Activated CD4-positive, alpha-beta T cell treated with anti-CD3 and anti-CD28 coated beads, Interleukin-2, amount 10 ng/mL, durations not matched to agents 7 days and 5 days (primary cell): Measurements from ENCODE around the gene YWHAQ. TPM values are rescaled to one million over a fixed set of nuclear protein-coding genes. Genes with fewer than 3 reads are reported as not detected.

Experiments
- CTCF ChIA-PET: fragments of 350-600 bp; sonication (Branson Sonifier 250); formaldehyde crosslinking; loops from one replicate; lab custom pipeline; 2021; ENCODE audit warnings: antibody characterized with exemption; lab: Charles Lee
- POLR2A ChIA-PET: fragments of 350-600 bp; sonication (Branson Sonifier 250); formaldehyde crosslinking; loops from one replicate; lab custom pipeline; 2021; ENCODE audit warnings: antibody characterized with exemption; lab: Charles Lee
- DNase-seq: peaks from one replicate; pipeline ENCODE4 v3.0.0-alpha.2; 2020
- H3K27ac Mint-ChIP-seq: one replicate; pipeline ENCODE4 v1.8.0; 2021; ENCODE audit warnings: mild to moderate bottlenecking, moderate library complexity, mixed read lengths
- H3K27me3 Mint-ChIP-seq: one replicate; pipeline ENCODE4 v1.8.0; 2021; ENCODE audit warnings: mixed read lengths
- H3K36me3 Mint-ChIP-seq: one replicate; pipeline ENCODE4 v1.8.0; 2021; ENCODE audit warnings: low read depth, mixed read lengths
- H3K4me1 Mint-ChIP-seq: one replicate; pipeline ENCODE4 v1.8.0; 2021; ENCODE audit warnings: mixed read lengths
- H3K4me3 Mint-ChIP-seq: one replicate; pipeline ENCODE4 v1.8.0; 2021; ENCODE audit warnings: mild to moderate bottlenecking, moderate library complexity, mixed read lengths
- H3K9me3 Mint-ChIP-seq: one replicate; pipeline ENCODE4 v1.8.0; 2021; ENCODE audit warnings: mixed read lengths
- total RNA-seq, 2 experiments: library from RNA; stranded (reverse); gene quantifications; one replicate each; pipeline ENCODE4 v1.2.3, GENCODE V29; 2021

YWHAQ gene
- total RNA-seq, 2 experiments from 2014 or later, result 308 to 322 TPM

- CTCF ChIA-PET, result interaction anchor here (1.3 to 1.7 kb wide), 2 partner anchors 18 to 163 kb away, joined by 3 to 5 read pairs; partner anchors contain the start of gene ADAM17
- DNase-seq, result no peak
- H3K4me1 Mint-ChIP-seq, result peaks cover 8% of the 10 kb centered on the region
- H3K9me3 Mint-ChIP-seq, result no peaks in the 10 kb centered on the region
- H3K4me3 Mint-ChIP-seq, result no peak overlapping the region
- POLR2A ChIA-PET, result interaction anchor here (0.6 kb wide), 1 partner anchor 19 kb away, joined by 3 read pairs; the partner anchor contains the start of gene ADAM17
- H3K27ac Mint-ChIP-seq, result peak overlapping the region; percentile 14
- H3K27me3 Mint-ChIP-seq, result no peaks in the 10 kb centered on the region
- no peaks in the 10 kb centered on the region for H3K36me3 Mint-ChIP-seq
These were observed 56.5 kb downstream of the YWHAQ start for GRCh38 chr2:9574331-9574730.

- ChIA-PET CTCF (interaction anchor here (1.3 to 1.7 kb wide), 2 partner anchors 18 to 163 kb away, joined by 3 to 5 read pairs; partner anchors contain the start of gene ADAM17), POLR2A (interaction anchor here (0.6 kb wide), 1 partner anchor 18 kb away, joined by 3 read pairs; the partner anchor contains the start of gene ADAM17)
- Mint-ChIP-seq H3K27me3 (no peaks in the 10 kb centered on the region), H3K36me3 (no peaks in the 10 kb centered on the region), H3K27ac (no peak overlapping the region), H3K4me1 (peaks cover 8% of the 10 kb centered on the region), H3K9me3 (no peaks in the 10 kb centered on the region), H3K4me3 (no peak overlapping the region)
- no peak for DNase-seq
These were observed 57.0 kb downstream of the YWHAQ start for GRCh38 chr2:9573840-9574239.

GRCh38 chr2:9573013-9573720 lies 57.6 kb downstream of the YWHAQ start:
- Mint-ChIP-seq H3K27me3 (no peaks in the 10 kb centered on the region), H3K4me3 (no peak overlapping the region), H3K4me1 (peaks cover 8% of the 10 kb centered on the region), H3K9me3 (no peaks in the 10 kb centered on the region), H3K27ac (no peak overlapping the region), H3K36me3 (no peaks in the 10 kb centered on the region)
- ChIA-PET POLR2A (no interaction called here), CTCF (interaction anchor here (1.3 to 1.7 kb wide), 2 partner anchors 17 to 164 kb away, joined by 3 to 5 read pairs; partner anchors contain the start of gene ADAM17)
- DNase-seq, result no peak

- CTCF ChIA-PET, result interaction anchor here (0.7 to 1.9 kb wide), 4 partner anchors 11 to 1563 kb away, joined by 3 to 6 read pairs (median 4); a partner anchor contains a TSS
- POLR2A ChIA-PET, result no interaction called here
- no peaks in the 10 kb centered on the region for H3K9me3 Mint-ChIP-seq
- H3K36me3 Mint-ChIP-seq, result no peaks in the 10 kb centered on the region
- H3K27me3 Mint-ChIP-seq, result no peaks in the 10 kb centered on the region
- no peak for DNase-seq
- H3K4me1 Mint-ChIP-seq, result peaks cover 8% of the 10 kb centered on the region
- H3K27ac Mint-ChIP-seq, result no peak overlapping the region
- no peak overlapping the region for H3K4me3 Mint-ChIP-seq
These were observed 60.4 kb downstream of the YWHAQ start for GRCh38 chr2:9570182-9571060.

- CTCF ChIA-PET, result no interaction called here
- Mint-ChIP-seq H3K27me3 (no peaks in the 10 kb centered on the region), H3K4me3 (no peak overlapping the region), H3K27ac (no peak overlapping the region), H3K4me1 (peaks cover 2% of the 10 kb centered on the region), H3K36me3 (peaks cover under 1% of the 10 kb centered on the region), H3K9me3 (no peaks in the 10 kb centered on the region)
- POLR2A ChIA-PET, result interaction anchor here (0.5 kb wide), 1 partner anchor 10 kb away, joined by 3 read pairs; the partner anchor contains the start of gene ADAM17
- no peak for DNase-seq
These were observed 65.2 kb downstream of the YWHAQ start for GRCh38 chr2:9565436-9566153.

- Mint-ChIP-seq H3K4me1 (peaks cover 24% of the 10 kb centered on the region), H3K4me3 (no peak overlapping the region), H3K9me3 (no peaks in the 10 kb centered on the region), H3K27me3 (no peaks in the 10 kb centered on the region), H3K27ac (peak overlapping the region; percentile 57), H3K36me3 (peaks cover 13% of the 10 kb centered on the region)
- ChIA-PET CTCF (interaction anchor here (1.6 kb wide), 1 partner anchor 15 kb away, joined by 4 read pairs; no protein-coding TSS in a partner anchor), POLR2A (no interaction called here)
- DNase-seq, result no peak
These were observed 70.2 kb downstream of the YWHAQ start for GRCh38 chr2:9560628-9561027.

- DNase-seq, result no peak
These were observed 71.8 kb downstream of the YWHAQ start for GRCh38 chr2:9558948-9559381.

GRCh38 chr2:9556121-9556743 lies 74.6 kb downstream of the YWHAQ start:
- peaks cover 15% of the 10 kb centered on the region for H3K36me3 Mint-ChIP-seq
- no peaks in the 10 kb centered on the region for H3K27me3 Mint-ChIP-seq
- DNase-seq, result no peak
- peak overlapping the region; percentile 96 for H3K4me3 Mint-ChIP-seq
- no peaks in the 10 kb centered on the region for H3K9me3 Mint-ChIP-seq
- CTCF ChIA-PET, result interaction anchor here (0.7 to 2.8 kb wide), 14 partner anchors 8 to 797 kb away, joined by 3 to 9 read pairs (median 3); no protein-coding TSS in a partner anchor
- peak overlapping the region; percentile 97 for H3K27ac Mint-ChIP-seq
- H3K4me1 Mint-ChIP-seq, result peaks cover 55% of the 10 kb centered on the region
- POLR2A ChIA-PET, result interaction anchor here (0.7 to 1.6 kb wide), 3 partner anchors 58 to 100 kb away, joined by 3 to 7 read pairs (median 4); no protein-coding TSS in a partner anchor

More at GRCh38 chr2:9558948-9559381, 71.8 kb downstream of the YWHAQ start:
- H3K27ac Mint-ChIP-seq, result peak overlapping the region; percentile 37
- POLR2A ChIA-PET, result interaction anchor here (0.8 kb wide), 1 partner anchor 54 kb away, joined by 3 read pairs; no protein-coding TSS in a partner anchor
- peaks cover 34% of the 10 kb centered on the region for H3K4me1 Mint-ChIP-seq
- H3K9me3 Mint-ChIP-seq, result no peaks in the 10 kb centered on the region
- peaks cover 15% of the 10 kb centered on the region for H3K36me3 Mint-ChIP-seq
- CTCF ChIA-PET, result interaction anchor here (0.6 to 1.1 kb wide), 4 partner anchors 12 to 62 kb away, joined by 3 to 5 read pairs (median 4); no protein-coding TSS in a partner anchor
- H3K4me3 Mint-ChIP-seq, result no peak overlapping the region
- H3K27me3 Mint-ChIP-seq, result no peaks in the 10 kb centered on the region

GRCh38 chr2:9555297-9556120 lies 75.3 kb downstream of the YWHAQ start, which contains the start of gene ADAM17:
TSS of gene ADAM17 (minus strand) at chr2:9555830. CDS start at chr2:9555605, 225 bp downstream.
- no peaks in the 10 kb centered on the region for H3K27me3 Mint-ChIP-seq
- H3K4me1 Mint-ChIP-seq, result peaks cover 57% of the 10 kb centered on the region
- peak within 1 kb of the TSS; percentile 97 for H3K27ac Mint-ChIP-seq
- H3K36me3 Mint-ChIP-seq, result peaks cover 13% of the 10 kb centered on the region
- ChIA-PET POLR2A (interaction anchor here (0.6 to 1.6 kb wide), 6 partner anchors 10 to 101 kb away, joined by 3 to 7 read pairs (median 4); no protein-coding TSS in a partner anchor), CTCF (interaction anchor here (0.7 to 2.8 kb wide), 17 partner anchors 9 to 798 kb away, joined by 3 to 9 read pairs (median 3); no protein-coding TSS in a partner anchor)
- peak; percentile 86 for DNase-seq
- H3K9me3 Mint-ChIP-seq, result no peaks in the 10 kb centered on the region
- H3K4me3 Mint-ChIP-seq, result peak within 1 kb of the TSS; percentile 96

GRCh38 chr2:9554921-9555296 lies 75.9 kb downstream of the YWHAQ start:
- POLR2A ChIA-PET, result interaction anchor here (0.6 to 0.7 kb wide), 2 partner anchors 77 to 198 kb away, joined by 3 to 5 read pairs; no protein-coding TSS in a partner anchor
- no peaks in the 10 kb centered on the region for H3K9me3 Mint-ChIP-seq
- peak; percentile 50 for DNase-seq

More at GRCh38 chr2:9554921-9555296, 75.9 kb downstream of the YWHAQ start:
- H3K27me3 Mint-ChIP-seq, result no peaks in the 10 kb centered on the region
- CTCF ChIA-PET, result interaction anchor here (1.0 to 2.8 kb wide), 9 partner anchors 11 to 798 kb away, joined by 3 to 9 read pairs (median 3); no protein-coding TSS in a partner anchor
- H3K36me3 Mint-ChIP-seq, result peaks cover 11% of the 10 kb centered on the region
- peaks cover 57% of the 10 kb centered on the region for H3K4me1 Mint-ChIP-seq
- peak overlapping the region; percentile 97 for H3K27ac Mint-ChIP-seq
- peak overlapping the region; percentile 96 for H3K4me3 Mint-ChIP-seq
